Smooth muscle cell of trachea (primary cell): Measurements from ENCODE around the gene MATR3. TPM values are rescaled to one million over a fixed set of nuclear protein-coding genes. Genes with fewer than 3 reads are reported as not detected.

Experiments used
- total RNA-seq: library from RNA; depleted of rRNA; stranded (reverse); fragments of >200 nt; gene quantifications from 2 replicates; pipeline ENCODE4 v1.2.1, GENCODE V29; 2014

Gene MATR3
- 196 and 339 TPM in 2 replicates for total RNA-seq

GRCh38 chr5:139293507-139294373, at the start of gene MATR3:
TSS of gene MATR3 (plus strand) at chr5:139293740. CDS start at chr5:139307416, 13,676 bp downstream.

GRCh38 chr5:139341689-139342422, 48.3 kb downstream of the MATR3 start, which contains the start of gene PAIP2:
TSS of gene PAIP2 (plus strand) at chr5:139341854. CDS start at chr5:139363785, 21,931 bp downstream.

Other genes with a start within 250 kb of the MATR3 start
- 60.2 and 97.3 TPM in 2 replicates for gene SIL1, start 95.4 kb upstream of the MATR3 start, total RNA-seq
- 47.8 and 77.2 TPM in 2 replicates for gene PAIP2, start 48.1 kb downstream of the MATR3 start, total RNA-seq
- gene SLC23A1, start 89.6 kb downstream of the MATR3 start, total RNA-seq: 0.50 TPM in 1 of 2 replicates, not detected in the other
- gene MZB1, start 96.2 kb downstream of the MATR3 start, total RNA-seq: not detected in 2 replicates
- gene PROB1, start 101.4 kb downstream of the MATR3 start, total RNA-seq: 1.2 and 2.6 TPM in 2 replicates
- gene SPATA24, start 110.3 kb downstream of the MATR3 start, total RNA-seq: 2.5 and 10.9 TPM in 2 replicates
- gene DNAJC18, start 145.8 kb downstream of the MATR3 start, total RNA-seq: 10.9 and 12.4 TPM in 2 replicates
- 0.33 and 1.2 TPM in 2 replicates for gene ECSCR, start 169.0 kb downstream of the MATR3 start, total RNA-seq
- not detected in 2 replicates for gene SMIM33, start 177.3 kb downstream of the MATR3 start, total RNA-seq
- 58.9 and 67.6 TPM in 2 replicates for gene STING1, start 189.0 kb downstream of the MATR3 start, total RNA-seq